ENCODE measurements around the gene PLPPR1. TPM values are rescaled to one million over a fixed set of nuclear protein-coding genes. Genes with fewer than 3 reads are reported as not detected.
A peak's percentile ranks its signal among the peaks of the same experiment; 100 is the strongest.

PLPPR1 gene
- total and polyA plus RNA-seq, 2 of the 13 experiments (the other 11 are each of a cell fraction or from before 2014, with no cell fraction given): 16.0 to 84.7 TPM

GRCh38 chr9:101128623-101129022 lies 100.1 kb downstream of the PLPPR1 start (continued):
- TF ChIP-seq TRIM24 (CRISPR knock-in tag; IDR thresholded peaks at IDR 0.05) (no peak), SRSF9 (IDR thresholded peaks at IDR 0.05; ENCODE audit: borderline replicate concordance, insufficient read depth, low read depth, low read length, poor library complexity, severe bottlenecking) (no peak), ZNF660 (CRISPR knock-in tag; IDR thresholded peaks at IDR 0.05; ENCODE audit: borderline replicate concordance, low read depth) (no peak), ZNF207 (IDR thresholded peaks at IDR 0.05; ENCODE audit: borderline replicate concordance) (no peak), NR3C1 (CRISPR knock-in tag; IDR thresholded peaks at IDR 0.05) (no peak), SALL2 (CRISPR knock-in tag; IDR thresholded peaks at IDR 0.05) (no peak), ZSCAN31 (CRISPR knock-in tag; IDR thresholded peaks at IDR 0.05; ENCODE audit: low read depth) (no peak), SOX6 (IDR thresholded peaks at IDR 0.05) (no peak), SOX6 (CRISPR knock-in tag; IDR thresholded peaks at IDR 0.05) (peak; percentile 17; the same call in 1 of the 2 replicates)

GRCh38 chr9:101130054-101130453 lies 101.5 kb downstream of the PLPPR1 start:
- Histone ChIP-seq H3K36me3 (replicated peaks in 1 of 2; ENCODE audit: control insufficient read depth in 1 of 2, insufficient read depth in 2 of 2, low read length in 2 of 2) (no peaks in the 10 kb centered on the region), H3K27ac (ENCODE audit: extremely low read length, insufficient read depth, low read length) (no peak overlapping the region), H2AFZ (ENCODE audit: low read length) (no peak overlapping the region), H3K27me3 (ENCODE audit: control insufficient read depth in 1 of 2, insufficient read depth in 2 of 2, low read length in 2 of 2) (no peaks in the 10 kb centered on the region), H3K9ac (ENCODE audit: insufficient read depth, low read depth, low read length) (no peak overlapping the region), H3K4me1 (ENCODE audit: insufficient read depth, low read length) (peaks cover 34% of the 10 kb centered on the region), H3K9me3 (ENCODE audit: low read length) (no peaks in the 10 kb centered on the region), H3K4me2 (ENCODE audit: low read depth, low read length) (no peak overlapping the region), H3K4me3 (replicated peaks in 1 of 3; ENCODE audit: insufficient read depth in 1 of 3, low read depth in 2 of 3, low read length in 3 of 3) (no peak overlapping the region), H3K79me2 (ENCODE audit: insufficient read depth, low read length) (no peaks in the 10 kb centered on the region), H4K20me1 (ENCODE audit: insufficient read depth, low read length) (no peaks in the 10 kb centered on the region)
- no peak for TF ChIP-seq ZNF451 (CRISPR knock-in tag; IDR thresholded peaks at IDR 0.05)
- TF ChIP-seq ZSCAN31 (CRISPR knock-in tag; IDR thresholded peaks at IDR 0.05; ENCODE audit: low read depth): no peak
- no peak for TF ChIP-seq ZMAT5 (CRISPR knock-in tag; IDR thresholded peaks at IDR 0.05; ENCODE audit: borderline replicate concordance, low read depth)
- TF ChIP-seq DDIT3 (CRISPR knock-in tag; IDR thresholded peaks at IDR 0.05): no peak
- TF ChIP-seq ZNF121 (CRISPR knock-in tag; IDR thresholded peaks at IDR 0.05): no peak
- no peak for TF ChIP-seq RBM39 (IDR thresholded peaks at IDR 0.05; ENCODE audit: low read depth, low read length, poor library complexity, severe bottlenecking)
- TF ChIP-seq KDM1A (CRISPR knock-in tag; IDR thresholded peaks at IDR 0.05): no peak
- TF ChIP-seq EP300 (IDR thresholded peaks at IDR 0.05; ENCODE audit: low read depth in 2 of 2, low read length in 2 of 2): no peak
- TF ChIP-seq EP300 (CRISPR knock-in tag; IDR thresholded peaks at IDR 0.05; ENCODE audit: borderline replicate concordance): no peak
- no peak for TF ChIP-seq SYNCRIP (IDR thresholded peaks at IDR 0.05; ENCODE audit: insufficient read depth, low read depth, low read length)
- TF ChIP-seq ZNF703 (CRISPR knock-in tag; IDR thresholded peaks at IDR 0.05; ENCODE audit: borderline replicate concordance): no peak
- BruUV-seq (replicated peaks): no TSS peak
- ATAC-seq (no peak), DNase-seq (ENCODE audit: low spot score) (no peak), FAIRE-seq (no peak)
- CTCF ChIA-PET (ENCODE audit: low intra/inter-chr PET ratio, low total read pairs): no interaction called here
- intact Hi-C loops (cut with micrococcal nuclease; ENCODE audit: unreplicated experiment) (no loop called here), in situ Hi-C loops (cut with HindIII; ENCODE audit: extremely low pct_ligation_motif_present, low pct_unique_long_range_greater_than_20kb) (no loop called here)
- 100% methylated on average over 1 of the region's 1 CpG for WGBS (ENCODE audit: low lambda C conversion rate)
- POLR2A ChIA-PET: no interaction called here
